Measurements from ENCODE around the gene SIGLEC9.

The SIGLEC9 gene

GRCh38 chr19:51097796-51098195 lies 26.9 kb upstream of the SIGLEC9 start:
- DNase-seq, result no peak

DNA sequence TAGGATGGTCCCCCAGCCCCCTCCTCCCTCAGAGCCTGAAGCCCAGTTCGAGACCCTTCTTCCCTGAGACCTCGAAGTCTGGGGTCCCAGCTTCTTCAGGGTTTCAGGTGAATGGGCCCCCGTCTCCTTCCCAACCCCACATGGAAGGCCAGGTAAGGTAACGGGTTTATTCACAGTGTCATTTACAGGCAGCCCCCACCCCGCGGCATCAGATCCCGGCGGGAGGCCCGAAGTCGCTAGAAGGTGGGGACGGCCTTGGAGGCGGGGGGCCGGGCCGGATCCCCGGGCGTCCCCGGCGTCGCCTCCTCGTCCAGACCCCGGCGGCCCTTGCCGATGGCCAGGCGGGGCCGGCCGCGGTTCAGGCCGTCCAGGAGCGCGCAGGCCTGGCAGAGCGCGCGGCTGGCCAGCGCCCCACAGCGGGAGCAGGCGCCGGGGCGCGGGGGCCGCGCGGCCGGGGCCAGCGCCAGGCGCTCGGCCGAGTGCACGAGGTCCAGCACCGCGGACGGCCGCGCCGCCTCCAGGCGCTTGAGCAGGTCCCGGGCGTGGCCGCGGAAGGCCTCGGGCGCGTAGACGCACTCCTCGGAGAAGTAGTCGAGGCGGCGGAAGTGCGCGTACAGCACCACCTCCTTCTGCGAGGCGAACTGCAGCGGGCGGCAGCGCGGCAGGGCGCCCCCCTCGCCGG lies 26.2 kb upstream of the SIGLEC9 start:
- DNase-seq, result peak; percentile 38

GRCh38 chr19:51099047-51099382 lies 25.7 kb upstream of the SIGLEC9 start:
- no peak for DNase-seq

DNA sequence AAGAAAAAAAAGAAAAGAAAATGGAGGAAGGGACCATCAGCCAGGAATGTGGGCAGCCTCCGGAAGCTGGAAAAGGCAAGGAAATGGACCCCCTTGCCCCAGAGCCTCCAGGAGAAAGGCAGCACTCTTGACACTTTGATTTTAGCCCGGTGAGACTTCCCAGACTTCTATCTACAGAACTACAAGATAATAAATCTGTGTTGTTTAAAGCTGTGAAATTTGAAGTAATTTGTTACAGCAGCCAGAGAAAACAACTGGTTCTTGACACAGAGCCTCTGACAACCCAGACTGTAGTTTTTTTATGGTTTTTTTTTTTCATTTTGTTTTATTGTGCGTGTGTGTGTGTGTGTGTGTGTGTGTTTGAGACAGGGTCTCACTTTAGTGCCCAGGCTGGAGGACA lies 24.1 kb upstream of the SIGLEC9 start:
- DNase-seq, result no peak

DNA sequence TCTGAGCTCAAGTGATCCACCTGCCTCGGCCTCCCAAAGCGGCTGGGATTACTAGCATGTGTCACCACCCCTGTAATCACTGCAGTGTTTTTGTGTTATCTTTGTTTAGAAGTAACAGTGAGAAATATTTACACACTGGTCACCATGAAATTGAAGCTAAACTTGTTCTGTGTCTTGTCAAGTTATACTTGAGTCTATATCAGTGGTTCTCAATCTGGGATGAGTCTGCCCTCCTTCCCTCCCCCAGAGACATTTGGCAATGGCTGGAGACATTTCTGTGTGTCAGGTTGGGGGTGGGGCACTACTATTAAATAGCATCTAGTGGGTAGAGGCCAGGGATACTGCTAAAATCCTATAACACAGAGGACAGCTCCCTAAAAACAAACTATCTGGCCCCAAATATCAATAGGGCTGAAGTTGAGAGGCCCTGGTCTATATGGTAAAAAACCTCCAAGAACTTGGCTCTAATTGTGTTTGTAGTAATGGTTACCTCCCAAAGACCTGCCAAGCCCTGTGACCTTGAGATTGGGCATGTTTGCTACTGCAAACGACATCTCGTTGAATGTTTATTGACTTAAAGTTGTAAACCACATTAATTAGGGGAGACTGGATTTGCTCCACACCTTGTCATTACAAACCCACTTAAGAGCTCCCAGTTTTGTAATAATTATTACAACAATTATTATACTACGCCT lies 23.4 kb upstream of the SIGLEC9 start:
- DNase-seq, result no peak

- DNase-seq, result no peak
These were observed 21.7 kb upstream of the SIGLEC9 start for GRCh38 chr19:51102991-51103390.

DNA sequence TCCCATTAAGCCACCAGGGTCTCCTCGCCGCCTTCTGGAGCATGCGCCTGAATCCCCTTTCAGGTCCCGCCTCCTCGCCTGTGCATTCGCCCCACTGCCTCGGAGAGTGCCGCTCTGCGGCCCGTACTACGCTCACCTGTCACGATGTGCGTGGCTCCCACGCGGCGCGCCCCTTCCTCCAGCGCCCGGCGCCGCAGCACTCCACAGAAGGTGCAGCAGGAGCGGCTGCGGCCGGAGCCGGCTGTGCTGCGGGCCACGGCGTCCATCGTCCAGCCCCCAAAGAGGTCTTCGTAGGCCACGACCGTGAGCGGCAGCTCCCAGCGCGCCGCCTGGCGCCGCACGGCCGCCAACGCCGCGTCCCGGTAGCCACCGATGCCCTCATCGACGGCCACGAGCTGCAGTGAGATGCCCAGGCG lies 20.8 kb upstream of the SIGLEC9 start:
- no peak for DNase-seq

DNA sequence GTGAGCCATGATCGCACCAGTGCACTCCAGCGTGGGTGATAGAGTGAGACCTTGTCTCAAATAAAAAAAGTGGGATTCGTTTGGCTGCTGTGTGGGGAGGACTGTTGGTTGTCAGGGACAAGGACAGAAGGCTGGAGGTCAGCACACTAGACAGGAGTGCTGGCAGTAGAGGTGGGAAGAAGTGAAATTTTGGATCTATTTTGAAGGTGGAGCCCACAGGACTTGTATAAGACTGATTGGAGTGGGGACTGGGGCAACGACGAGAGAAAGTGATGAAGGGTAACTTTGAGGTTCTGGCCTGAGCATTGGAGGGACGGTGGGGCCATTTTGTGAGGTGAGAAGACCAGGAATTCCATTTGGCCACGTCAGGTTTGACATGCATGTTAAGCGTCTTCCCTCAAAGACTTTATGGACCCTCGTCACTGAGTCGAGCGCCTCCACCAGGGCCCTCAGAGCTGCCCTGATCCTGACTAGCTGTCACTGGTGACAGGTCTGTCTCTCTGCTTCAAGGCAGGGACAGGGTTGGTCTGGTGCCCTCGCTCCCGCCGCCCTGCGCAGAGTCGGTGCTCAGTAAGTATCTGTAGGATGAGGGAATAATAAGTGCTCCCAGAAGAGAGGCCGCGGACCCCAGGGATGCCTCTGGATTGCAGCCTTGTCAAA lies 17.2 kb upstream of the SIGLEC9 start:
- peak; percentile 8 for DNase-seq

DNA sequence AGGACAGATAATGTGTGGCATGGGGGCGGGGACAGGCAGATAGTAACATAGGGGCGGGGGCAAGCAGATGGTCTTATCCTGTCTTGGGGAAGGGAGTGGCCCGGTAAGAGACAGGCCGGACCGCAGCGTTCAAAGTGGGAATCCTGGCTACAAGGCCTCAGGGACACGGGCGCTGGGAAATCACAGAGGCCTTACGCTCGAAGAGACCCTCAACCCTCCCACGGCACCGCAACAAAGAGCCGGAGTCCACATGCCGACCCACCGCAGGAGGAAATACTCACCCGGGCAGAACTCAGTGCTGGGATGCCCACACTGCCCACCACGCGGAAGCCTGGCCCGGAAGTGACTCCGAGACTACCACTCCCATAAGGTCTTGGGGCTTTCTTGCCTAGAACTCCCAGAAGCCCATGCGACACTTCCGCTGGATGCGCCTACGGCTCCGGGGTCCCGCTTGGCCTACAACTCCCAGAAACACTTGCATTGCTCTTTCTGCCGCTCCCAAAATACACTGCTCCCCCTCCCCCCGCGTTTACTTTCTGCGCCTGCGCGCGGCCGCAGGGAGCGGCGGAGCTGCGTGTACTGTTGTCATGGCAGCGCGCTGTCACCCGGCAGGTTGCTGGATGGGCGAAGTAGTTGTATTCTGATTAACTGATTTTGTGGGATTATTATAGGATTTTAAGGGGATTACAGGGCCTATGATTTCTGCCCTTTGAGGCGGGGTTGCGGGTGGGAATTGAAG lies 16.5 kb upstream of the SIGLEC9 start, which contains the start of gene CTU1:
Gene CTU1, minus strand, starts transcription at position 344 of the 739 bp plus-strand sequence. CDS start 3,840 bp downstream, outside the sequence.
- DNase-seq, result peak; percentile 97

- DNase-seq, result no peak
These were observed 15.9 kb upstream of the SIGLEC9 start for GRCh38 chr19:51108805-51109146.

GRCh38 chr19:51110666-51110971 lies 14.1 kb upstream of the SIGLEC9 start:
- no peak for DNase-seq

DNA sequence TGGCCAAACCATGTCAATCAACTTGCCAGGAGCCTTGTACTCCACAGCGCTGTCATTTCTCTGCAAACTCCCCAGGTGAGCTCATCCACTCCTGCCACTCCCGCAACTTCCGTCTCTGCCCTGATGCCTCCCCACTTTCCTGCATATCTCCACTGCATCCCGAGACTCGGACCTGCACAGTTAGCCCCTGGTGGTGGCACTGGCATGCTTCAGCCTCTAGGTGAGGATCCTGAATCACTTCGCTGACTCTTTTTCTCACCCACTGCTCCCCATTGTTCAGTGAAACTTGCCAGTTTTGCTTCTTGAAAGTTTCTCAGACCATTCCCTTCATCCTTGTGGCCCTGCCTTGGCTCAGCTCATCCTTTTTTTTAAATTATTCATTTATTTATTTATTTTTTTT lies 13.1 kb upstream of the SIGLEC9 start:
- no peak for DNase-seq

- DNase-seq, result no peak
These were observed 10.5 kb upstream of the SIGLEC9 start for GRCh38 chr19:51114087-51114729.

- no peak for DNase-seq
These were observed 7.9 kb upstream of the SIGLEC9 start for GRCh38 chr19:51116736-51117286.

- no peak for DNase-seq
These were observed 5.6 kb upstream of the SIGLEC9 start for GRCh38 chr19:51119101-51119500.

- DNase-seq, result no peak
These were observed 5.1 kb upstream of the SIGLEC9 start for GRCh38 chr19:51119611-51120010.

- DNase-seq, result no peak
These were observed 4.5 kb upstream of the SIGLEC9 start for GRCh38 chr19:51120160-51120559.

DNA sequence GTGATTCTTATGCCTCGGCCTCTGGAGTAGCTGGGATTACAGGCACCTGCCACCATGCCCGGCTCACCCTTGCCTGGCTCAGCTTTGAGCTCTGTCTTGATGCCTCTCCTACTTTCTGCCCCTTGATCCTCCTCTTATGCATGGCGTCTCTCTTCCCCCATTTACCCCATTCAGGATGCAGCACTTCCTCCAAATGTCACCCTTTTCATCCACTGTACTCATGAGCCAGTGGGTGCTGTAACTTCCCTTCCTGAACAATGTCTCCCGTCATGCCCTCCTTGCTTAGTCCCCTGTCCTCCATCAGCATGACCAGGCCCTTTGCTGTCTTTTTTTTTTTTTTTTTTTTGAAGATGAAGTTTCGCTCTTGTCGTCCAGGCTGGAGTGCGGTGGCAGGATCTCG lies 3.4 kb upstream of the SIGLEC9 start:
- DNase-seq, result no peak

- no peak for DNase-seq
These were observed 2.4 kb upstream of the SIGLEC9 start for GRCh38 chr19:51122112-51122981.

GRCh38 chr19:51123381-51123800 lies 1.3 kb upstream of the SIGLEC9 start:
- peak; percentile 12 for DNase-seq

DNA sequence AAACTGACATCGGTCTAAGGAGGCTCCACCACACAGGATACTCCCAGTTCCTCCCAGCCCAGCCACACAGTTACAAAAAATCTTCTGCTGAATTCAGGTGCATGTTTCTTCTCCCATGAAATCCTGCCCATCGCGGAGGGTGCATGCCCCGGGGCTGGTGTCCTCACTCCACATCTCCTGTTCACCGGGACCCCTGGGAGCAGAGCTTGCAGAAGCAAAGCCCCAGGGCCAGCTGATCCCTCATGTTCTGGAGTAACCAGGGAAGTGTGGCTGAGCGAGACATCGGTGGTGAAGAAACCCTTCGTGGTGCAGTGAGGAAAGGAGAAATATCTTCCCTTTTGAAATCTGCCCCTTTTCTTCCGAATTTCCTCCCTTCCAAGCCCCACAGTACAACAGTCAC lies 904 bp upstream of the SIGLEC9 start:
- no peak for DNase-seq

GRCh38 chr19:51124216-51124615 lies 490 bp upstream of the SIGLEC9 start:
- DNase-seq, result no peak
